Naive thymus-derived CD8-positive, alpha-beta T cell (primary cell): ENCODE results near the gene NCKAP5. TPM values are rescaled to one million over a fixed set of nuclear protein-coding genes. Genes with fewer than 3 reads are reported as not detected.

Experiments used
- ATAC-seq, 2 donors: fragments of 150-1000 bp; cut with Tn5 transposase in 1 of 2; sonication (Bioruptor Pico), chemical (Tn5 transposase) in 1 of 2; 1 replicate in 1 of 2; 2 replicates in 1 of 2; pipeline ENCODE4 v1.10.0; 2021; ENCODE audit warnings: mild to moderate bottlenecking in 2 of 2, moderate library complexity in 2 of 2
- POLR2A ChIA-PET: fragments of 350-600 bp; sonication (Branson Sonifier 250); formaldehyde crosslinking; loops from one replicate; lab custom pipeline; 2021; ENCODE audit warnings: antibody characterized with exemption; lab: Charles Lee
- DNase-seq, 10 donors: peaks; one replicate each; pipeline versions ENCODE4 v3.0.0 to v3.0.0-alpha.2; 2020 to 2022
- H3K27ac Mint-ChIP-seq, 10 donors: one replicate each; pipeline ENCODE4 v1.8.0; 2020 to 2022; ENCODE audit warnings: mild to moderate bottlenecking in 10 of 10, mixed read lengths in 10 of 10, moderate library complexity in 4 of 10, inconsistent platforms in 1 of 10
- H3K27me3 Mint-ChIP-seq, 5 donors: one replicate each; pipeline ENCODE4 v1.8.0; 2021 to 2022; ENCODE audit warnings: mixed read lengths in 5 of 5
- H3K36me3 Mint-ChIP-seq, 3 donors: one replicate each; pipeline ENCODE4 v1.8.0; 2020 to 2022; ENCODE audit warnings: mixed read lengths in 3 of 3, mild to moderate bottlenecking in 2 of 3, inconsistent platforms in 1 of 3
- H3K4me1 Mint-ChIP-seq, 4 donors: one replicate each; pipeline ENCODE4 v1.8.0; 2021 to 2022; ENCODE audit warnings: mixed read lengths in 4 of 4
- H3K4me3 Mint-ChIP-seq, 10 donors: one replicate each; pipeline ENCODE4 v1.8.0; 2020 to 2022; ENCODE audit warnings: mild to moderate bottlenecking in 10 of 10, mixed read lengths in 10 of 10, moderate library complexity in 6 of 10, inconsistent platforms in 1 of 10
- H3K9me3 Mint-ChIP-seq, 9 donors: one replicate each; pipeline ENCODE4 v1.8.0; 2020 to 2022; ENCODE audit warnings: mixed read lengths in 9 of 9, mild to moderate bottlenecking in 3 of 9, inconsistent platforms in 1 of 9, moderate library complexity in 1 of 9
- polyA plus RNA-seq, 3 donors: library from polyadenylated mRNA; unstranded; fragments of 300-500 nt; fragmentation: Illumina TruSeq; gene quantifications; one replicate each; pipeline ENCODE4 v1.2.3, GENCODE V29; 2021
- total RNA-seq, 8 experiments: library from RNA in 2 of 8; stranded (reverse) in 2 of 8; gene quantifications; one replicate each; pipeline ENCODE4 v1.2.3 and lab custom pipeline; 2021 to 2026

Gene NCKAP5
- total and polyA plus RNA-seq, 5 experiments from 2014 or later, result not detected

DNA sequence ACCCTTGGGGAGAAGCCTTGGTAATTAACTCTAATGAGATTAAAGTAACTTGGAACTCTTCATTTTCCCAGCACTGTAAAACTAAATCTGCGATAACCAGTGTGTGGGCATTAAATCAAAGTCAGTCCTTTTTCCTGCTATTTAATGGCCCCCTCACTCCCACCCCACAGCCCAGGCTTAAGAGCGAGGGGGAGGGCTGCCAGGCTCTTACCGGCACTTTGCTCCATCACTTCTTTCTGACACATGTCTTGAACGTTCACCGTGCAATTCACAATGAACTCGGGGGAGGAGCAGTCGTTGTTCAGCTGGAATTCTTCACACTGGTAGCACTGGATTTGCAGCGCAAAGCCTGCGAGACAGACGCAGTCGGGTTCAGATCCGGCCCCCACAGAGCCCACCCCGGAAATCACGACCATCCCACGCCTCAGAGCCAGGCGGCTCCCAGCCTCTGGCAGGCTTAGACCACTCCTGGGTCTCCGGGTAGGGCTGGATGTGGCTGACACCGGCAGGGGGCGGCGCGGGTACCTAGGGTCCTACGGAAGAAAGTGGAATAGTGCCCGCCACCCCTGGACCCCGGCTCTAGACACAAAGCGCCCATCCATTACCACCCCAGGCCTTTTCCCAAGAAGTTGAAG lies 900.0 kb downstream of the NCKAP5 start:
- peaks cover 0 to 2% (median 0%) of the 10 kb centered on the region in 9 donors for H3K9me3 Mint-ChIP-seq
- H3K4me3 Mint-ChIP-seq, result no peak overlapping the region
- ATAC-seq, result no peak
- H3K27ac Mint-ChIP-seq, result no peak overlapping the region
- DNase-seq, result no peak
- H3K27me3 Mint-ChIP-seq, result peaks cover 14 to 69% (median 34%) of the 10 kb centered on the region in 5 donors
- H3K36me3 Mint-ChIP-seq, result peaks cover 0 to 4% (median 0%) of the 10 kb centered on the region in 3 donors
- H3K4me1 Mint-ChIP-seq, result peaks cover 0 to 7% (median 2%) of the 10 kb centered on the region in 4 donors
- POLR2A ChIA-PET, result no interaction called here

DNA sequence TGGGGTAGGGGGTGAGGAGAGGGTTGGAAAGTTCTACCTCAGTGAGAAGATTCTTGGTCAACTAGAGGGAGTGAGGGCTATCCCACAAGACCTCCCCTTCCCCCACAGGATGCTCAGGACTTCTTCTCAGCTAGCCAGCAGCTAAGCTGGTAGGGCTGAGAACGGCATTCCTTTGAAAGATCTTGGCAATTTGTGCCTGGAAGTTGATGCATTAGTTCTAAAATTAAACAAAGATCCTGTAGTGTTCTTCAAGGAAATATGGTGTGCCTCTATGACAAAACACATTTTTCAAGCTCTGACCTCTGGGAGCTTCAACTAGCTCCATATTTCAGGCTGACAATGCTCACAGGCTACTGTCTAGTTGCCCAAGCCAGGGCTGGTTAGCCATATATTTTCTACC lies 900.6 kb downstream of the NCKAP5 start:
- peaks cover 0 to 2% (median 0%) of the 10 kb centered on the region in 9 donors for H3K9me3 Mint-ChIP-seq
- H3K36me3 Mint-ChIP-seq, result peaks cover 0 to 4% (median 0%) of the 10 kb centered on the region in 3 donors
- peaks cover 14 to 63% (median 30%) of the 10 kb centered on the region in 5 donors for H3K27me3 Mint-ChIP-seq
- no peak for DNase-seq
- POLR2A ChIA-PET, result no interaction called here
- ATAC-seq, result no peak
- H3K27ac Mint-ChIP-seq, result no peak overlapping the region
- H3K4me3 Mint-ChIP-seq, result no peak overlapping the region
- H3K4me1 Mint-ChIP-seq, result peaks cover 0 to 7% (median 2%) of the 10 kb centered on the region in 4 donors

DNA sequence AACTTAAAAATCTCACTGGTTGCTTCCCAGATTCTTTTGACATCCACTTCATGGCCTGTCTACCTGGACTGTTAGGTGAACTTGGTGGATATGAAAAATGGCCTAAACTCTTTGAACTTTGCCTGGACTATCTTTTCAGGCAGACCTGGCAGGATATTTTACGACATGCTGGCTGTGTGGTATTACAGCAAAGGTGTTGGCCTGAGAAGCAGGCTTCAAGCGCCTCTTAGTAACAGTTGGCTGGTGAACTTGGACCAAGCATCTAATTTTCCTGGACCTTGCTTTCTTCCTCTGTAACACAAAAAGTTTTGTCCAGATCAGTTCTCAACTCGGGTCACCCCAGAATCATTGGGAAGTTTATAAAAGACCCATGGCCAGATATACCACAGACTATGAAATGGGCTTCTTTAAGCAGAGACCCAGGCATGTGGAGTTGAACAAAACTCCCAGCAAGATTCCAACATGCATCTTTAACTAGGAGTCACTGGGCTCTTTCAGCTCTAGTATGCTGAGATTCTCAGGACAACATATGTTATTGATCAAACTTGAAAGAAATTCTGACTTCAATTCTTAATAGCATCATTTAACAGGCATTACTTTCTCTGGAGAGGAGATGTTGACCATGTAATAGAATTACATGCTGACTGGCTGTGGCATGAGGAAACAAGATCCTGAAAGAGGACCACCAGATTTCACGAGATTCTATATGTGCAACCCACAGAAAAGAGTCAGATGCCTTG lies 902.7 kb downstream of the NCKAP5 start:
- H3K36me3 Mint-ChIP-seq, result peaks cover 0 to 2% (median 0%) of the 10 kb centered on the region in 3 donors
- POLR2A ChIA-PET, result no interaction called here
- no peak for ATAC-seq

DNA sequence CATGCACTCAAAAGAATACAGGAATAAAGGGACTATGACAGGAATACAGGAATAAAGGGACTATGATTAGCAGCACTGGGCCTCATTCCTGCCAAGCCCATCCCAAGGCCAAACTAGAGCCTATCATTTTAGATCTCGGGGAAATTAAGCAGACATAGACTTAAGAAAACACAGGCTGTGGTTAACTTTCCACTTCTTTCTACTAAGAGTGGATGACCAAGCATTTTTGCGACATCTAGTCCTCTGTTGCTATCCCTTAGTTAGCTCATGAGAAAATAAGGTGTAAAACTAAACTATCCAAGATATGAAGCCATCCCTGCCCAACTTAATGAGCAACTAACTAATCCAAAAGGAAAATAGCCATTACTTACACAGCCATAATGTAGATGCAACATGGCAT lies 904.2 kb downstream of the NCKAP5 start:
- peaks cover 10 to 46% (median 26%) of the 10 kb centered on the region in 5 donors for H3K27me3 Mint-ChIP-seq
- H3K36me3 Mint-ChIP-seq, result peaks cover 0 to 2% (median 0%) of the 10 kb centered on the region in 3 donors
- POLR2A ChIA-PET, result no interaction called here
- H3K4me1 Mint-ChIP-seq, result no peaks in the 10 kb centered on the region
- H3K9me3 Mint-ChIP-seq, result peaks cover 0 to 3% (median 0%) of the 10 kb centered on the region in 9 donors
- ATAC-seq (no peak), DNase-seq (no peak)
- H3K4me3 Mint-ChIP-seq, result no peak overlapping the region
- H3K27ac Mint-ChIP-seq, result no peak overlapping the region

More for the DNA sequence above, 902.7 kb downstream of the NCKAP5 start:
- peaks cover 8 to 49% (median 19%) of the 10 kb centered on the region in 5 donors for H3K27me3 Mint-ChIP-seq
- no peak overlapping the region for H3K4me3 Mint-ChIP-seq
- H3K4me1 Mint-ChIP-seq, result no peaks in the 10 kb centered on the region
- H3K27ac Mint-ChIP-seq, result no peak overlapping the region
- no peaks in the 10 kb centered on the region for H3K9me3 Mint-ChIP-seq
- no peak for DNase-seq

DNA sequence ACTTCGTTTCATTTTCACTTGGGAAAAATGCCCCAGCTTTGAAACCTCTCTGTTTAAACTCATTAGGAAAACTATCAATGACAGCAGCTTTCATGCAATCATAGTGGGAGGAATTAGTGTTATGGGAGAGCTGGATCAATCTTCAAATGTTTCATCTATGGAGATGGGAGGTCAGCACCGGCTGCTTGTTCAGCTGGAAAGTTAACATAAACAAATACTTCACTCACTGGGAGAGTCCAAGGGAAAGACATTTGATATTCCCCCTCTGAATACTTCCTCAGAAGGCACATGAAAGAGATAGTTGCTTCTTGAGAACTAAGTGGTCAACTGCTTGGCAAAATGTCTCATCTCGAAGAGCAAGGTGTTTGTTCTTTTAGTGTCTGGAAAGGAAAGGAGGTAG lies 905.5 kb downstream of the NCKAP5 start:
- no peak for DNase-seq
- Mint-ChIP-seq H3K27me3 (peaks cover 4 to 36% (median 19%) of the 10 kb centered on the region in 5 donors), H3K27ac (no peak overlapping the region), H3K4me3 (no peak overlapping the region), H3K36me3 (no peaks in the 10 kb centered on the region), H3K9me3 (peaks cover 0 to 3% (median 0%) of the 10 kb centered on the region in 9 donors), H3K4me1 (no peaks in the 10 kb centered on the region)
- no peak for ATAC-seq
- POLR2A ChIA-PET, result no interaction called here

DNA sequence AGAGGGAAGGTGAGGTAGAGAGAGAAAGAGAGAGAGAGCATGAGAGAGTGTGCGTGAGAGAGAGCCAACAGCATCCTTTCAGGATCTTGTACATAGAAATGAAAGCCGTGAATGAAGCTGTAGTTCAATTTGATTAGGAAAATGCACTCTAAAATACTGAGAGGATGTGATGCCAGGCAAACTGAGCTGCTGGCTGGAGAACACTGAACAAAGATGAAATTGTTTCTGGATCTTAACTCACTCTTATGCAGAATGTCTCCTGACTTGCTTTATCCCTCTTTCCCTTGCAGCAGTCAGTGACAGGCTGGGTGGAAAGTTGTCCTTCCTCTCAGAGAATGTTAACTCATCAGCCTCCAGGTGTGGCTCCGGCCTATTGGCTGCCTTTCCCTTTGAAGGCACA lies 908.9 kb downstream of the NCKAP5 start:
- Mint-ChIP-seq H3K4me3 (no peak overlapping the region), H3K27me3 (peaks cover 0 to 11% (median 6%) of the 10 kb centered on the region in 5 donors), H3K9me3 (peaks cover 0 to 9% (median 0%) of the 10 kb centered on the region in 9 donors), H3K27ac (no peak overlapping the region), H3K36me3 (peaks cover 0 to 3% (median 0%) of the 10 kb centered on the region in 3 donors), H3K4me1 (no peaks in the 10 kb centered on the region)
- DNase-seq, result no peak
- ATAC-seq, result no peak
- POLR2A ChIA-PET, result no interaction called here

DNA sequence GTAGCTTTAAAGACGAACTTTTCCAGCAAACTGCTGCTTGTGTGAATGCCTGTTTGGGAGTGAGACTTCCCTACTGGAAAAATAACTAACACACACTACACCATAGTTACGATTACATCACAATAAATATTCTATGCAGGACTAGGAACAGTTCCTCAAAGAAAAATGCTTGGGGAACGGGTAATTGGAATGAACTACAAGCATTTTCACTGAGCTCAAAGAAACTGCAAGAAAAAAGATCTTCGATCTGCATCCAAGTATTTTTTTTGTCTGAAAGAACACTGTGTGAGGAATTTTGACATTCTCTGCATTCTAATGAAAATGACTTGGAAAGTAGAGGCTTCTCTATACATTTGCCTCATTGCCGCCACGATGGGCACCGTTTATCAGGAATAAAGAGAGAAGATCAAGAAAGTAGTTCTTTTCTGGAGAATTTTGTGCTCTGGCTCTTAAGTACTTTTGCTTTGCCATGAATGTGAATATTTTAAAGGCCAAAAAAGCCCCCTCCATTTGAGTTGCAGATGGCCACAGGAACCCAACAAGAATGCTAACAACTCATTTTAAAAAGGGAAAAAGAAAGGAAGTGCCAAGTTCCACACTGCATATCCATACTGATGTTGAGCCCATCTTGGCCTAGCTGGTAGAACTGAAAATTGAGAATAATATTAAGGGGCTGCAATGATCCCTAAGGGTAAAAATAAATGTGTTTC lies 911.8 kb downstream of the NCKAP5 start:
- no peak overlapping the region for H3K27ac Mint-ChIP-seq

DNA sequence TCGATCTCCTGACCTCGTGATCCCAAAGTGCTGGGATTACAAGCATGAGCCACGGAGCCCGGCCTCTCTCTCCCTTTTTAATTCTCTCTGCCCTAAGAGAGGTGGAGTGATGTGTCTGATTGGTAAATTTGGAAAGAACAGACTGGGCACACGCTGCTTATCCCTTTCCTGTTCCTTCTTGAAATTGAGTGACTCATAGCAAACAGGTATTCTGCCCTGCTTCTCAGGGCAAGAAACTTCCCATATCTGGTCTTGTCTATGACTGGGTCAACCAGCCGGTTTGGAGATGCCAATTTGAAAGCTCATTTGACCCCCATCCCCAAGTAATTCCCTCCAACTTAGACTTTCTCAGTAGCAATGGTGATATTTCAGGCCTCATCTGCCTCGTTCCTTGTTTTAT lies 913.3 kb downstream of the NCKAP5 start:
- H3K27me3 Mint-ChIP-seq, result peaks cover 0 to 3% (median 0%) of the 10 kb centered on the region in 5 donors
- no peak overlapping the region for H3K4me3 Mint-ChIP-seq
- no peak overlapping the region for H3K27ac Mint-ChIP-seq
- no peak for ATAC-seq
- no peak for DNase-seq
- H3K36me3 Mint-ChIP-seq, result peaks cover 0 to 3% (median 0%) of the 10 kb centered on the region in 3 donors
- POLR2A ChIA-PET, result no interaction called here
- peaks cover 0 to 9% (median 0%) of the 10 kb centered on the region in 9 donors for H3K9me3 Mint-ChIP-seq
- H3K4me1 Mint-ChIP-seq, result no peaks in the 10 kb centered on the region

More for the DNA sequence above, 911.8 kb downstream of the NCKAP5 start:
- H3K4me1 Mint-ChIP-seq, result no peaks in the 10 kb centered on the region
- H3K36me3 Mint-ChIP-seq, result peaks cover 0 to 3% (median 0%) of the 10 kb centered on the region in 3 donors
- POLR2A ChIA-PET, result no interaction called here
- peaks cover 0 to 9% (median 3%) of the 10 kb centered on the region in 5 donors for H3K27me3 Mint-ChIP-seq
- H3K4me3 Mint-ChIP-seq, result no peak overlapping the region
- DNase-seq, result no peak
- no peak for ATAC-seq
- H3K9me3 Mint-ChIP-seq, result peaks cover 0 to 9% (median 2%) of the 10 kb centered on the region in 9 donors

DNA sequence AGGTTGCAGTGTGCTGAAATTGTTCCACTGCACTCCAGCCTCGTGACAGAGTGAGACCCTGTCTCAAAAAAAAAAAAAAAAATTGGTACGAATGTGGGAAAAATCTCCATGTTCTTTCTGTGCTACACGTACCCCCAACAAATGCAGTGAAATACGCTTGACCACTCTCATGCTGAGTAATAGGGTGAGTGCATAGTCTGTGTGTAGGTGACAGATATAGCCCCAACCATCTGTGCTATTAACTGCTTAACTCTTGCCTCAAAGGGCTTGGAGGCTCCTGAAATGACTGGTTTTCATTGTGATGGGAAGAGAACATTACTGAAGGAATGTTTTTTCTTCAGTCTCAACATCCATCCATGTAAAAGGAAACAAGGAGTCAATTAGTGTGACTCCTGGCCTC lies 913.9 kb downstream of the NCKAP5 start:
- Mint-ChIP-seq H3K9me3 (peaks cover 0 to 9% (median 0%) of the 10 kb centered on the region in 9 donors), H3K36me3 (peaks cover 0 to 3% (median 0%) of the 10 kb centered on the region in 3 donors), H3K4me3 (no peak overlapping the region), H3K4me1 (no peaks in the 10 kb centered on the region), H3K27ac (no peak overlapping the region), H3K27me3 (peaks cover 0 to 3% (median 1%) of the 10 kb centered on the region in 5 donors)
- no peak for ATAC-seq
- no peak for DNase-seq
- POLR2A ChIA-PET, result no interaction called here

DNA sequence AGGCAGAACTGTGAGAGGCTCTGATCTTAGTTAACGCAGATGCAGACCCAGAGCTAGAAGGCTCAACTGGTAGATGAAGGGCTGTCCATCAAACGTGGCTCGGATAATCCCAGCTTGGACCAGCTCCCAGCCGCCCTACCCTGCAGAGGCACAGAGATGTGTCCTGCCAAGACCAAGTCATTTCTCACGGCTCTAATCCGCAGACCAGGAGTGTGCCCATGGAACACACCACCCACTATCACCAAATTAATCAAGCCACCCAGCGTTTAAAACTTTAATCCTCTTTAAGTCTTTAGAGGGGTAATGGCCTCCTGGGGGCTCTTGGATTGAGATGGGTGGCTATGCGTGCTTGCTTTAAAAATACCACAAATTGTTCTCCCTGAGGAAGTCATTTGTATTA lies 915.8 kb downstream of the NCKAP5 start:
- ATAC-seq (no peak), DNase-seq (no peak)
- no peaks in the 10 kb centered on the region for H3K4me1 Mint-ChIP-seq
- H3K27ac Mint-ChIP-seq, result no peak overlapping the region
- H3K9me3 Mint-ChIP-seq, result peaks cover 0 to 9% (median 2%) of the 10 kb centered on the region in 9 donors
- peaks cover 4 to 22% (median 10%) of the 10 kb centered on the region in 5 donors for H3K27me3 Mint-ChIP-seq
- no peak overlapping the region for H3K4me3 Mint-ChIP-seq
- peaks cover 0 to 3% (median 0%) of the 10 kb centered on the region in 3 donors for H3K36me3 Mint-ChIP-seq
- POLR2A ChIA-PET, result no interaction called here

DNA sequence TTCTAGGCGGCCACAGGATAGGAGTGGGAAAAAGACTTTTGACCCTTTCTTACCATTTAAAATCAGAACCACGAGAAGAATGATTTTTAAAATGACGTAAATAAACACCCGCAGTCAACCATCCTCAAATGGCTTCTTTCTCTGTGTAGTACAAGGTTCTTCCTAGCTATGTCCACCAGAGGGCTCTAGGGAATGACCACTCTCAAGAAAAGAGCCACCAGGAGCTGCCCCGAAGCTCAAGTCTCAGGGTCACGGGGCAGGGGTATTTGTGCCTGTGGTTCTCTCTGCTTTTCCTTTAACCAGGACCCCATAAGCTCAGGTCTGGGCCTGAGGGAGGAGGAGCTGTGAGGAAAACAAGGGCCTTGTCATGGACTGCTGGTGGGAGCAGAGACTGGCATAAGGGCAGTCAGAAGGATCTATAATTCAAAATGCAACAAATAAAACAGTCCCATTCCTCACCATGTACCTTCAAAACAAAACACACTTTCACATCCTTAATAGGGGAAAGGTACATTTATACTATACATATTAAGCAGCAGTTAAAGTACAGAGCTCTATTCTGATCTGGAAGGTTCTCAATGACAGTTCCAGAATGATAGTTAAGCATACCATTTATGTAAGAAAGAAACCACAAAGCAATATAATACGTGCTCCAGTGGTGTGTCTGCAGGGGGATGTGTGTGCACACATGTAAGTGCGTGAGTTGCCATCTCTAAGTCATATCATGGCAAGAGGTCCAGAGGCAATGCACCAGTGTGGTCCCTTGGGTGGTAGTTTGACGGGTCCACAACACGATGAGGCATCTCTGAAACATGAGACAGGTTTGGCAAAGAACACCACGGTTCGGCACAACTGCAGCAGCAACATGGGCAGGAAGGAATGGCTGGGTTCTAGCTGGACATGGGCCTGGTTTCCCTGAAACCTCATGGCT lies 916.9 kb downstream of the NCKAP5 start:
- Mint-ChIP-seq H3K27ac (no peak overlapping the region), H3K27me3 (peaks cover 4 to 33% (median 12%) of the 10 kb centered on the region in 5 donors), H3K9me3 (peaks cover 0 to 9% (median 2%) of the 10 kb centered on the region in 9 donors), H3K36me3 (peaks cover 0 to under 1% (median 0%) of the 10 kb centered on the region in 3 donors), H3K4me1 (no peaks in the 10 kb centered on the region), H3K4me3 (no peak overlapping the region)
- DNase-seq (no peak), ATAC-seq (no peak)
- POLR2A ChIA-PET, result no interaction called here
